Nephron progenitor cell (in vitro differentiated cells): ENCODE data around the gene CMTM1.

Experiments
- DNase-seq: peaks from one replicate; pipeline ENCODE4 v3.0.0; 2021
- H3K27ac Mint-ChIP-seq: 2 replicates; pipeline ENCODE4 v1.8.0; 2021; ENCODE audit warnings: mild to moderate bottlenecking, moderate library complexity, mixed read lengths
- H3K27me3 Mint-ChIP-seq: 2 replicates; pipeline ENCODE4 v1.8.0; 2021; ENCODE audit warnings: mild to moderate bottlenecking, low read depth, mixed read lengths; ENCODE audit not compliant: poor library complexity
- H3K36me3 Mint-ChIP-seq: 2 replicates; pipeline ENCODE4 v1.8.0; 2021; ENCODE audit warnings: low read depth, mixed read lengths
- H3K4me1 Mint-ChIP-seq: 2 replicates; pipeline ENCODE4 v1.8.0; 2021; ENCODE audit warnings: mixed read lengths
- H3K4me3 Mint-ChIP-seq: 2 replicates; pipeline ENCODE4 v1.8.0; 2021; ENCODE audit warnings: mild to moderate bottlenecking, moderate library complexity, mixed read lengths
- H3K9me3 Mint-ChIP-seq: 2 replicates; pipeline ENCODE4 v1.8.0; 2021; ENCODE audit warnings: mild to moderate bottlenecking, moderate library complexity, mixed read lengths
- TF ChIP-seq, protein P1 (sequence below): fragments of 200-600 bp; sonication (generic); IDR thresholded peaks from 2 replicates; pipeline ENCODE4 v1.5.0; 2021; ENCODE audit warnings: antibody characterized with exemption

The CMTM1 gene

GRCh38 chr16:66536525-66536924, 29.7 kb upstream of the CMTM1 start:
- H3K4me3 Mint-ChIP-seq = no peak overlapping the region
- no peaks in the 10 kb centered on the region for H3K4me1 Mint-ChIP-seq
- H3K27ac Mint-ChIP-seq = no peak overlapping the region

GRCh38 chr16:66537236-66537635, 29.0 kb upstream of the CMTM1 start:
- Mint-ChIP-seq H3K27ac (no peak overlapping the region), H3K4me1 (no peaks in the 10 kb centered on the region), H3K36me3 (peaks cover 27% of the 10 kb centered on the region), H3K27me3 (peaks cover 2% of the 10 kb centered on the region), H3K4me3 (no peak overlapping the region), H3K9me3 (no peaks in the 10 kb centered on the region)
- TF ChIP-seq, protein P1, sequence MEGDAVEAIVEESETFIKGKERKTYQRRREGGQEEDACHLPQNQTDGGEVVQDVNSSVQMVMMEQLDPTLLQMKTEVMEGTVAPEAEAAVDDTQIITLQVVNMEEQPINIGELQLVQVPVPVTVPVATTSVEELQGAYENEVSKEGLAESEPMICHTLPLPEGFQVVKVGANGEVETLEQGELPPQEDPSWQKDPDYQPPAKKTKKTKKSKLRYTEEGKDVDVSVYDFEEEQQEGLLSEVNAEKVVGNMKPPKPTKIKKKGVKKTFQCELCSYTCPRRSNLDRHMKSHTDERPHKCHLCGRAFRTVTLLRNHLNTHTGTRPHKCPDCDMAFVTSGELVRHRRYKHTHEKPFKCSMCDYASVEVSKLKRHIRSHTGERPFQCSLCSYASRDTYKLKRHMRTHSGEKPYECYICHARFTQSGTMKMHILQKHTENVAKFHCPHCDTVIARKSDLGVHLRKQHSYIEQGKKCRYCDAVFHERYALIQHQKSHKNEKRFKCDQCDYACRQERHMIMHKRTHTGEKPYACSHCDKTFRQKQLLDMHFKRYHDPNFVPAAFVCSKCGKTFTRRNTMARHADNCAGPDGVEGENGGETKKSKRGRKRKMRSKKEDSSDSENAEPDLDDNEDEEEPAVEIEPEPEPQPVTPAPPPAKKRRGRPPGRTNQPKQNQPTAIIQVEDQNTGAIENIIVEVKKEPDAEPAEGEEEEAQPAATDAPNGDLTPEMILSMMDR = no peak
- no peak for DNase-seq

More at GRCh38 chr16:66536525-66536924, 29.7 kb upstream of the CMTM1 start:
- TF ChIP-seq, protein P1 = no peak
- no peak for DNase-seq
- peaks cover 2% of the 10 kb centered on the region for H3K27me3 Mint-ChIP-seq
- no peaks in the 10 kb centered on the region for H3K9me3 Mint-ChIP-seq
- peaks cover 28% of the 10 kb centered on the region for H3K36me3 Mint-ChIP-seq

- H3K36me3 Mint-ChIP-seq = peaks cover 22% of the 10 kb centered on the region
- no peak for DNase-seq
Measured at GRCh38 chr16:66538910-66539309, 27.3 kb upstream of the CMTM1 start.

DNA sequence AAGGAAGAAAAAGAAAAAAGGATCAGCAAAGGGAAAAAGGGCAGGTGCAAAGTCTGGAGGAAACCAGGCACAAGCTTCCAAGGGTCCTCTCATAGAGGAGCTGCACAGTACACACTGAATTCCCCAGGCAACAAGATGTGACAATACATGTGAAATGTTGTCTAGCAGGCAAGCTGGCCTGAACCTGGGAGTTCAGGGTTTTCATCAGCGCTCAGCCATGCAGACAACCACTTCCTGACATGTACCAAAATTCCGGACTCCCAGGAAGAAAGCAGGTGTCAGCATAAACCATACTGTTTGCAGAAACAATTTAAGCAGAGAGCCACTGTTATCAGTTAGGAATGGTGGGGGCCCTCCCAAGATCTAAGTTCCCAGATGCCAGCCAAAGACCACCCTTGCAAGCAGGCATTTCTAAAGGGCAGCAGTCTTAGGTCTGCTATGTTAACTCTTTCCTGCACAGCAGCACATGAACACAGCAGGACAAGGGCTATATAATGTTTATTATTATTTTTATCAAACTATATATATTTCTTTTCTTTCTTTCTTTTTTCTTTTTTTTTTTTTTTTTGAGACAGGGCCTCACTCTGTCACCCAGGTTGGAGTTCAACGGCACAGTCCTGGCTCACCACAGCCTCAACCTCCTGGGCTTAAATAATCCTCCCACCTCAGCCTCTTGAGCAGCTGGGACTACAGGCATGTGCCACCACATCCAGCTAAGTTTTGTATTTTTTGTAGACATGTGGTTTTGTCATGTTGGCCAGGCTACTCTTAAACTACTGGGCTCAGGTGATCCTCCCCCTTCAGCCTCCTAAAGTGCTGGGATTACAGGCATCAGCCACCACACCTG, 26.4 kb upstream of the CMTM1 start:
- Mint-ChIP-seq H3K36me3 (peaks cover 15% of the 10 kb centered on the region), H3K9me3 (no peaks in the 10 kb centered on the region), H3K4me1 (no peaks in the 10 kb centered on the region), H3K4me3 (no peak overlapping the region), H3K27me3 (no peaks in the 10 kb centered on the region), H3K27ac (peak overlapping the region; percentile 57)
- DNase-seq = no peak
- TF ChIP-seq, protein P1 = no peak

More at GRCh38 chr16:66538910-66539309, 27.3 kb upstream of the CMTM1 start:
- peaks cover 2% of the 10 kb centered on the region for H3K27me3 Mint-ChIP-seq
- H3K27ac Mint-ChIP-seq = no peak overlapping the region
- no peak overlapping the region for H3K4me3 Mint-ChIP-seq
- H3K4me1 Mint-ChIP-seq = no peaks in the 10 kb centered on the region
- TF ChIP-seq, protein P1 = no peak
- no peaks in the 10 kb centered on the region for H3K9me3 Mint-ChIP-seq

GRCh38 chr16:66541388-66542355, 24.6 kb upstream of the CMTM1 start:
- Mint-ChIP-seq H3K9me3 (no peaks in the 10 kb centered on the region), H3K4me3 (no peak overlapping the region), H3K36me3 (peaks cover 32% of the 10 kb centered on the region), H3K4me1 (no peaks in the 10 kb centered on the region), H3K27ac (peak overlapping the region; percentile 57), H3K27me3 (no peaks in the 10 kb centered on the region)
- DNase-seq = no peak
- TF ChIP-seq, protein P1 = no peak
